GM12865 (cell line): ENCODE results near the gene RTL1.

Source experiments
- DNase-seq: peaks from one replicate; pipeline ENCODE4 v3.0.0; 2010; ENCODE audit warnings: low read depth
- H3K4me3 ChIP-seq: 2 replicates; pipeline ENCODE4 v1.5.1; 2011; ENCODE audit warnings: mild to moderate bottlenecking, low read depth, low read length, control low read depth
- TF ChIP-seq, protein P1 (sequence below): IDR thresholded peaks from 2 replicates; pipeline ENCODE4 v1.5.1; 2011; ENCODE audit warnings: low read length, control low read depth, low read depth, inconsistent platforms; ENCODE audit not compliant: insufficient read depth; ENCODE audit errors: missing control alignments

Gene RTL1

DNA sequence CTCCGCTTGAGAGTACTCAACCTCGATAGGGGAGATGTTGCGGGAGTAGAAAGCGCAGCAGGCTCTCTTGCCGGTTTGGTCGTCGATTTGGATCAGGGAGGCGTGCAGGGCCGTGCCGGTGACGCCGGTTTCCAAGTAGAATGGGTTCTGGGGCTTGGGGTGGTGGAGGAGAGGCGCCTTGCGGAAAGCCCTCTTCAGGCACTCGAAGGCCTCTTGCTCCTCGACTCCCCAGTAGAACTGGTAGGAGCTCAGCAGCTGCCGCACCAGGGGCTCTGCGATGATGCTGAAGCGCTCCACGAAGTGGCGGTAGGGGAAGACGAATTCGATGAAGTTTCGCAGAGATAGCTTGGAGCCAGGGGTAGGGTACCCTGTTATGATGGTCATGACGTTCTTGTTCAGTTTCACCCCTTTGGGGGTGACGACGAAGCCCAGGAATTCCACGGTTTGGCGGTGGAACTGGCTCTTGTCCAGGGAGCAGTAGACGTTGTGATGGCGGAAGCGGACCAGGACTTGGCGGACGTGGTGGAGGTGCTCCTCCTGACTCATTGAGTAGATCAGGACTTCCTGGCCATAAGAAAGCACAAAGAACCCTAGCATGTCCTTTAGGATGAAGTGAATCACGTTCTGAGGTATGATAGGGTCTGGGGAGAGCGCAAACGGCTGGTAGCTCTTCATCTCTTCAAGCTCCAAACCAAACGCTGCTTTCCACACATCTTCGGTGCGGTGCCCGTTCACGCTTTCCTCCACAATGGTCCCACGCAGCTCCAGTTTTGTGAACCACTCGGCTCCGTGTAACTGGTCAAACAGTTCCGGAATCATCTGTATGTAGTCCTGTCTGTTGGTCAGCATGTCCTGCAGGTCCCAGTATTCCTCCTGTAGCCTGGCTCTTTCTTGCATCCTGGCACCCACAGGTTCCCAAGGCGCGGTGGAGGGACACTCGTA is 21.2 kb downstream of the RTL1 start:
- TF ChIP-seq, protein P1, sequence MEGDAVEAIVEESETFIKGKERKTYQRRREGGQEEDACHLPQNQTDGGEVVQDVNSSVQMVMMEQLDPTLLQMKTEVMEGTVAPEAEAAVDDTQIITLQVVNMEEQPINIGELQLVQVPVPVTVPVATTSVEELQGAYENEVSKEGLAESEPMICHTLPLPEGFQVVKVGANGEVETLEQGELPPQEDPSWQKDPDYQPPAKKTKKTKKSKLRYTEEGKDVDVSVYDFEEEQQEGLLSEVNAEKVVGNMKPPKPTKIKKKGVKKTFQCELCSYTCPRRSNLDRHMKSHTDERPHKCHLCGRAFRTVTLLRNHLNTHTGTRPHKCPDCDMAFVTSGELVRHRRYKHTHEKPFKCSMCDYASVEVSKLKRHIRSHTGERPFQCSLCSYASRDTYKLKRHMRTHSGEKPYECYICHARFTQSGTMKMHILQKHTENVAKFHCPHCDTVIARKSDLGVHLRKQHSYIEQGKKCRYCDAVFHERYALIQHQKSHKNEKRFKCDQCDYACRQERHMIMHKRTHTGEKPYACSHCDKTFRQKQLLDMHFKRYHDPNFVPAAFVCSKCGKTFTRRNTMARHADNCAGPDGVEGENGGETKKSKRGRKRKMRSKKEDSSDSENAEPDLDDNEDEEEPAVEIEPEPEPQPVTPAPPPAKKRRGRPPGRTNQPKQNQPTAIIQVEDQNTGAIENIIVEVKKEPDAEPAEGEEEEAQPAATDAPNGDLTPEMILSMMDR: no peak
- DNase-seq: no peak
- H3K4me3 ChIP-seq: no peak overlapping the region

DNA sequence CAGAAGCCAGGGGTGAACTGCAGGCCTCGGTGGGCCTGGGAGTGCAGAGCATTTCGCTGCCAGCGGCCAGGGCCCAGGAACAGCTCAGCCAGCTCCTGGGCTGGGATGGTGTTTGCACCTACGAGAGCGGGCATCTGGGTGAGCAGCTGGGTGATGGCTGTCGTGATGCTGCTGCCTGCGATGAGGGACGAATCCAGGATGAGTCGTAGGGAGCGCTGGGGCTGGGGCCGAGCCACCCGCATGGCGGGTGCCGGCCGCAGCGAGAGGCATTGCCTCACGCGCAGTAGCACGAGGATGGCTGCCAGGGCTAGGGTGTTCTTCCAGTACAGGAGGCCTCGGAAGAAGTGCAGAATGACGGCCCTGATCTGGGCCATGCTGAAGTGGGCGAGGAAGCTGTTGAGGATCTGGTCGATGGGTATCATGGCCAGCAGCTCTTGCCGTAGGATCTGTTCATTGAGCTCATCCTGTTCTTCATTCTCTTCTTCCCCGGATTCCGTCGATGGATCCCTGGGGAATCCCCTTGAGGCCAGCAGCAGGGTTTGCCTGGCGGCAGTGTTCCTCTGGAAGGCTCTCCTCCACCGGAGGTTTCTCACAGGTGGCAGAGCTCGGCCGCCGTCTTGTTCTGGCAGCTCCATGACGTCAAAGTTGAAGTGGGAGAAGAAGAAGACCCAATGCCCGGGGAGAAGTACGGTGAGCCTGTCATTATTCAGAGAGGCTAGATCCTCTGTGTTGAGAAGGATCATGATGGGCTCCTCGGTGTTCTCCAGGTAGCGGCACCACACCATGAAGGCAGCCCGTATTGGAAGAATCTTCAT is 22.1 kb downstream of the RTL1 start:
- DNase-seq: no peak
- H3K4me3 ChIP-seq: no peak overlapping the region
- TF ChIP-seq, protein P1: no peak

DNA sequence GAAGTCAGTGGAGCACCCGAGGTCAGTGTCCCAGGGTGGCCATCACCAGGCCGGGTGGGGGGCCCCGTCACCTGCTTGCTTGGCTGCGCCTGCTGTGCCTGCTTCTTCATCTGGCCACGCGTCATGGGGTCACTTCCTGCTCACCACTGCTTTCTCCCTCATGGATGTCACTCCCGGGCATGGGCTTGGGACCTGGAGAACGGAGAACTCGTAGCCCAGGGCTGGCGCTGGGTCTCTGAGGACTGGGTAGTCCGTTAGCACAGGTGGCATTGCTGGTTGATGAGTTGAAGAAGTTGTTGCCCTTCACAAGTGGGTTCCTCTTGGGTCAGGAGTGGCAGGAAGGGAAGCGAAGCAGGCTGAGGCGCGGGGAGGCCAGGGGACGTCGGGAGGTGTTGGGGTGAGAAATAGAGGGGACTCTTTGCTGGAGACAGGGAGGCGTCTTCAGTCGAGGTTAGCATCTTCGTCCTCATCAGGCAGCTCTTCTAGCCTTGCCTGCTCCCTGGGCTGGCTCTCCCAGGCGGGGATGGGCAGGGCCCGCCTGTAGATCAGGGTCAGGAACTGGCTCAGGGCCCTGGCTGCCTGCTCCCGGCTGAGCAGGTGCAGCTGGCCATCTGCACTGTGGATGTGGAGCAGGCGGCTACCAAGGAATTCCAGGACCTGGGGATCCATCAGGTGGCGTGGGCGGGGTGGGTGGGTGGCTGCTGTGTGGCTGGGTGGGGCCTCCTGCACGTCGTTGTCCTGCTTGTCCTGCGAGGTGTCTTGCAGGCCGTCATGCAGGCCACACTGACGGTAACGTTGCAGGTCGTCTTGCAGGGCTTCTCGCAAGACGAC is 23.0 kb downstream of the RTL1 start:
- H3K4me3 ChIP-seq: no peak overlapping the region
- TF ChIP-seq, protein P1: no peak
- DNase-seq: no peak

DNA sequence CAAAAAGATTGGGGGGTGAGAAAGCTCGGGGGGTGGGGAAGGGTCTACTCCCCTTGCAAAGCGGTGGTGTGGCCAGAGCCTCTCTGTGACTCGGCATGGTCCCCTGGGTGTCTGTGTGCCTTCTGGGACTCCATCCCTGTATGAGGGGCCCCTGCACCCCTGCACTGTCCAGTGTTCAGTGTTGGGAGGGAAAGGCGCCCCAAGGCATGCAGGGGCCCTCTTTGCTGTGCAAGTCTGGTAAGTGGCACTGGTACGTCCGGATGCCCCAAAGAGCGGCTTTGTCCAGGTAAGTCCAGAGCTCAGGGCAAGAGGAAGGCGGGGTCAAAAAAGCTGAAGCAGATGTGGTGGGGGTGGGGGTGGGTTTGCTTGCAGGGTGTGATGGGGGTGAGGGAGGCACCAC is 23.7 kb downstream of the RTL1 start:
- H3K4me3 ChIP-seq: no peak overlapping the region
- TF ChIP-seq, protein P1: no peak
- no peak for DNase-seq

DNA sequence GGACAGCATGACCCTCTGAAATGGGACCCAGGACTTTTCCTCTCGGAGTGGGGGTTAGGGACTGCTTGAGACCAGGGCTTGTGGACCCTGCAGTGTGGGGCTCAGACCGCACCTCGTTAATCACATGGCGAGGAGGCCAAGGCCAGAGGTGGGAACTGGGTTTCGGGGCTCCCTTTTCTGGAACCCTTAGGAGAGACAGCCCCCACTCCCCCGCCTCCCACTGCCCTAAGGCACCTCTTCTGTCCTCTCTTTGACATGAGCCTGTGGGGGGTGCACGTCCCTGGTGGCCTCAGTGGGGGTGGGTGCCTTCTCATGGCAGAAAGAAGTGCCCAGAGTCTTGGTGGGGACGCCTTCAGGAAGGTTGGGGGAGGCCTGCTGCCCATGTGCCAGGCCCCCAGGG is 24.3 kb downstream of the RTL1 start:
- TF ChIP-seq, protein P1: no peak
- DNase-seq: no peak
- H3K4me3 ChIP-seq: no peak overlapping the region
